ENCODE data around the gene P4HB. TPM values are rescaled to one million over a fixed set of nuclear protein-coding genes. Genes with fewer than 3 reads are reported as not detected.

The P4HB gene
- total and polyA plus RNA-seq, 7 experiments from 2014 or later: 161 to 568 (median 285) TPM

DNA sequence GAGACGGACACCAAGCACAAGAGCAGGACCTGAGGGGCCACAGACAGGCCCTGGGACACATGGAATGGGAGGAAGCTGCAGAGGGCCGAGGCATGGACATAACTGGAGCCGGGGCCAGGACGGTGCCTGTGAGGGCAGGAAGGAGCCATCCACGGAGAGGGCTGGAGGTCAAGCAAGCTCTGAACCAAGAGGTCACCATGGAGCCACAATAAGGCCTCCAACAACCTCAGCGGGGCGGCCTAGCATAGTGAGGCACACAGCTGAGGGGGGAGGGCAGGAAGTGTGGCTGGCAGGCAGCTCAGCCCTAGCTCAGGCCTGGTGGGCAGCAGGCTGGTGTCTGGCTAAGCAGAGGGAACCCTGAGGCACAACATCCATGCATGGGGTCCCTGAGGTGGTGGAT, 31.7 kb downstream of the P4HB start:
- ATAC-seq: no peak
- no peak overlapping the region for H3K4me3 Mint-ChIP-seq
- POLR2A ChIA-PET: no interaction called here

DNA sequence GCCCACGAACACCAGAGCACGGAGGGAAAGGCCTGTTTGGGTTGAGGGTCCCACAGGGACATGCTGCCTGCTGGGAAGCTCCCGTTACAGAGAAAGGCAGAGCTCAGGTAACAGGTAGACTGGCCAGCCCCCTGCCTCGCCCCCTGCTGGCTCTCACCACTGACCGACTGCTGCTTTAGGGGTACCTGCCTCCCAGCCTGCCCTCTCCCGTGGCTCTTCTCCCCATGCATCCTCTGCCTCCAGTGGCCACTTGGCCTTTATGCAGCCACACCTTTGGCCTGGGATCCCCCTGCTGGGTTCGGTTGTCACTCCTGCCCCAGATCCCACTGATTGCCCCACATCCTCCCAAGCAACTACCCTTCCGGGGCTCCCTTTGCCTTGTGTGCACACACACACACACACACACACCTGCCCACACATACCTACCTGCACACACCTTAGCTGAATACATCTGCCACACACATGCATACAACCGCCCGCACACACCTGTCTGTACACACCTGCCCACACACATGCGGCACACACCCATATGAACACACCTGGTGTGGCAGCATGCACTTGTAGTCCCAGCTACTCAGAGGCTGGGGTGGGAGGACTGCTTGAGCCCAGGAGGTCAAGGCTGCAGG, 34.4 kb downstream of the P4HB start:
- Mint-ChIP-seq H3K9me3 (no peaks in the 10 kb centered on the region), H3K4me1 (peaks cover 5 to 18% (median 10%) of the 10 kb centered on the region in 7 donors), H3K4me3 (no peak overlapping the region), H3K27ac (peak overlapping the region in 2 of 9 donors; percentile 48 to 87), H3K36me3 (peaks cover 0 to 3% (median 0%) of the 10 kb centered on the region in 5 donors), H3K27me3 (no peaks in the 10 kb centered on the region)
- Histone ChIP-seq H3K27ac (ENCODE audit: low read depth, low read length) (no peak overlapping the region), H3K36me3 (ENCODE audit: control insufficient read depth in 2 of 3, insufficient read depth in 3 of 3, low read length in 3 of 3) (peaks cover 0 to 25% (median 0%) of the 10 kb centered on the region in 3 experiments), H3K4me1 (ENCODE audit: control insufficient read depth in 2 of 2, insufficient read depth in 2 of 2, low read length in 2 of 2) (no peaks in the 10 kb centered on the region), H3K4me3 (ENCODE audit: low read length) (no peak overlapping the region), H3K27me3 (ENCODE audit: control insufficient read depth in 2 of 2, insufficient read depth in 2 of 2, low read length in 2 of 2) (no peaks in the 10 kb centered on the region), H3K9me3 (ENCODE audit: control insufficient read depth in 2 of 3, low read length in 3 of 3) (no peaks in the 10 kb centered on the region)
- CTCF ChIA-PET: no interaction called here
- DNase-seq (no peak), ATAC-seq (no peak)
- intact Hi-C loops (cut with micrococcal nuclease): no loop called here
- POLR2A ChIA-PET: interaction anchor here (0.6 kb wide), 1 partner anchor 34 kb away, joined by 3 read pairs; the partner anchor contains the start of gene P4HB

More for the DNA sequence above, 31.7 kb downstream of the P4HB start:
- H3K36me3 Mint-ChIP-seq: peaks cover 0 to 3% (median 0%) of the 10 kb centered on the region in 5 donors
- H3K27me3 ChIP-seq (ENCODE audit: control insufficient read depth in 2 of 2, insufficient read depth in 2 of 2, low read length in 2 of 2): no peaks in the 10 kb centered on the region
- H3K4me1 ChIP-seq (ENCODE audit: control insufficient read depth in 2 of 2, insufficient read depth in 2 of 2, low read length in 2 of 2): peaks cover 11 to 12% of the 10 kb centered on the region in 2 donors
- no peak overlapping the region for H3K4me3 ChIP-seq (ENCODE audit: low read length)
- CTCF ChIA-PET: no interaction called here
- peaks cover 0 to 14% (median 0%) of the 10 kb centered on the region in 3 experiments for H3K36me3 ChIP-seq (ENCODE audit: control insufficient read depth in 2 of 3, insufficient read depth in 3 of 3, low read length in 3 of 3)
- no peak overlapping the region for H3K27ac Mint-ChIP-seq
- H3K27me3 Mint-ChIP-seq: no peaks in the 10 kb centered on the region
- intact Hi-C loops (cut with micrococcal nuclease): no loop called here
- H3K9me3 ChIP-seq (ENCODE audit: control insufficient read depth in 2 of 3, low read length in 3 of 3): no peaks in the 10 kb centered on the region
- DNase-seq: no peak
- H3K9me3 Mint-ChIP-seq: peaks cover 0 to 3% (median 0%) of the 10 kb centered on the region in 11 donors
- no peak overlapping the region for H3K27ac ChIP-seq (ENCODE audit: low read depth, low read length)
- peaks cover 16 to 32% (median 24%) of the 10 kb centered on the region in 7 donors for H3K4me1 Mint-ChIP-seq

DNA sequence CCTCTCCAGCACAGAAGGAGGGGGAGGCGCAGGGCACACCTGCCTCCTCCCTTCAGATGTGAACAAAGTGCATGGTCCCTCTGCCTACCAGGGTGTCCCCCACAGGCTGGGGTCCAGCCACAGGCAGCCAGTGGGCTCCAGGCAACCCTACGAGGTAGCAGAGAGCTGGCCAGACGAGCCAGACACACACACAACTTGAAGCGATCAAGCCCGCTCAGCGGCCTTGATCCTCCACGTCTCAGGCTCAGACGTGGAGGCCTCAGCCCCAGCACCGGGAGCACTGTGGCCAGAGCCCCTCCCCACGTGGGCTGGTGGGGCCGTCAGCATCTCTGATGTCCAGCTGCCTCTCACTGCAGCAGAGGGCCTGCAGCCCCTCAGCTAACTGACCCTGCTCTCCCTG, 35.7 kb downstream of the P4HB start:
- peaks cover 5 to 13% (median 9%) of the 10 kb centered on the region in 7 donors for H3K4me1 Mint-ChIP-seq
- H3K9me3 Mint-ChIP-seq: no peaks in the 10 kb centered on the region

DNA sequence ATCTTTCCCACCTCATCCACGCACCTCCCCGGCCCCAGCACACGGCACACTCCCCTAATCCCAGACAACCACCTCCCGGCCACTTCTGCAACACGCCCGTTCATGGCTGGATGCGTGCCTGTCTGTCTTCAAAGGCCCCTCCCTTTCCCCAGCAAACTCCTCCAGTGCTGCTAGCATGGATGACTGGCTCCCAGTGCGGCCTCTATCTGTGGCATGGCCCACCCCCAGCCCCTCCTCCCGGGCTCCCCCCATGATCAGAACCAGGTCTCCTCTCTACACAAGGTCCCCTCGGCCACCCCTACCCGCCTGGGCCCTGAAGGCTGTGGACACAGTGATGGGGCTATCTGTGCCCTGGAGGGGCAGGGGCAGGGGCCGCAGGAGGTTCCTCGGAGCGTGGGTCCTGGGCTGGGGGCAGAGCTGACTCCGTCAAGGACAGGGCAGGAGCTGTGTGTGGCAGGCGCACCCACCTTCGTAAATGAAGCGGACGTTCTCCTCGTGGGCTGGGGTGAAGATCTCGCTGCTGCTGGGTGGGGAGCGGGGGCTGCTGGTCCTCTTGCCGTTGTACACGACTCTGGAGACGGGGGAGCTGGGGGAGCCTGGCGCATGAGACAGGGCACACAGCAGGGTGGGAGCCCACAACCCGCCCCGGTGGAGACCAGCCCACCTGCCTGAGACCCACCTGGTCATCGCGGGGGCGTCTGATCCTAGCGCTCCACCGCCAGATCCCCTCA, 36.4 kb downstream of the P4HB start:
- no peaks in the 10 kb centered on the region for H3K27me3 Mint-ChIP-seq
- ChIA-PET POLR2A (no interaction called here), CTCF (no interaction called here)
- no peaks in the 10 kb centered on the region for H3K9me3 Mint-ChIP-seq
- H3K36me3 ChIP-seq (ENCODE audit: control insufficient read depth in 2 of 3, insufficient read depth in 3 of 3, low read length in 3 of 3): peaks cover 0 to 25% (median 0%) of the 10 kb centered on the region in 3 experiments
- no peak for DNase-seq
- no peak overlapping the region for H3K4me3 Mint-ChIP-seq
- no peak for ATAC-seq
- no peaks in the 10 kb centered on the region for H3K4me1 ChIP-seq (ENCODE audit: control insufficient read depth in 2 of 2, insufficient read depth in 2 of 2, low read length in 2 of 2)
- H3K27ac Mint-ChIP-seq: no peak overlapping the region
- H3K9me3 ChIP-seq (ENCODE audit: control insufficient read depth in 2 of 3, low read length in 3 of 3): no peaks in the 10 kb centered on the region
- H3K36me3 Mint-ChIP-seq: peaks cover 0 to 3% (median 0%) of the 10 kb centered on the region in 5 donors
- no peaks in the 10 kb centered on the region for H3K27me3 ChIP-seq (ENCODE audit: control insufficient read depth in 2 of 2, insufficient read depth in 2 of 2, low read length in 2 of 2)
- intact Hi-C loops (cut with micrococcal nuclease): no loop called here
- H3K4me1 Mint-ChIP-seq: peaks cover 5 to 11% (median 9%) of the 10 kb centered on the region in 7 donors
- H3K4me3 ChIP-seq (ENCODE audit: low read length): no peak overlapping the region
- H3K27ac ChIP-seq (ENCODE audit: low read depth, low read length): no peak overlapping the region

More for the DNA sequence above, 35.7 kb downstream of the P4HB start:
- Mint-ChIP-seq H3K27me3 (no peaks in the 10 kb centered on the region), H3K36me3 (peaks cover 0 to 3% (median 0%) of the 10 kb centered on the region in 5 donors), H3K4me3 (no peak overlapping the region), H3K27ac (no peak overlapping the region)
- H3K36me3 ChIP-seq (ENCODE audit: control insufficient read depth in 2 of 3, insufficient read depth in 3 of 3, low read length in 3 of 3): peaks cover 0 to 25% (median 0%) of the 10 kb centered on the region in 3 experiments
- ATAC-seq (no peak), DNase-seq (no peak)
- H3K9me3 ChIP-seq (ENCODE audit: control insufficient read depth in 2 of 3, low read length in 3 of 3): no peaks in the 10 kb centered on the region
- H3K4me1 ChIP-seq (ENCODE audit: control insufficient read depth in 2 of 2, insufficient read depth in 2 of 2, low read length in 2 of 2): no peaks in the 10 kb centered on the region
- ChIA-PET POLR2A (no interaction called here), CTCF (no interaction called here)
- no peaks in the 10 kb centered on the region for H3K27me3 ChIP-seq (ENCODE audit: control insufficient read depth in 2 of 2, insufficient read depth in 2 of 2, low read length in 2 of 2)
- H3K4me3 ChIP-seq (ENCODE audit: low read length): no peak overlapping the region
- intact Hi-C loops (cut with micrococcal nuclease): no loop called here
- H3K27ac ChIP-seq (ENCODE audit: low read depth, low read length): no peak overlapping the region

DNA sequence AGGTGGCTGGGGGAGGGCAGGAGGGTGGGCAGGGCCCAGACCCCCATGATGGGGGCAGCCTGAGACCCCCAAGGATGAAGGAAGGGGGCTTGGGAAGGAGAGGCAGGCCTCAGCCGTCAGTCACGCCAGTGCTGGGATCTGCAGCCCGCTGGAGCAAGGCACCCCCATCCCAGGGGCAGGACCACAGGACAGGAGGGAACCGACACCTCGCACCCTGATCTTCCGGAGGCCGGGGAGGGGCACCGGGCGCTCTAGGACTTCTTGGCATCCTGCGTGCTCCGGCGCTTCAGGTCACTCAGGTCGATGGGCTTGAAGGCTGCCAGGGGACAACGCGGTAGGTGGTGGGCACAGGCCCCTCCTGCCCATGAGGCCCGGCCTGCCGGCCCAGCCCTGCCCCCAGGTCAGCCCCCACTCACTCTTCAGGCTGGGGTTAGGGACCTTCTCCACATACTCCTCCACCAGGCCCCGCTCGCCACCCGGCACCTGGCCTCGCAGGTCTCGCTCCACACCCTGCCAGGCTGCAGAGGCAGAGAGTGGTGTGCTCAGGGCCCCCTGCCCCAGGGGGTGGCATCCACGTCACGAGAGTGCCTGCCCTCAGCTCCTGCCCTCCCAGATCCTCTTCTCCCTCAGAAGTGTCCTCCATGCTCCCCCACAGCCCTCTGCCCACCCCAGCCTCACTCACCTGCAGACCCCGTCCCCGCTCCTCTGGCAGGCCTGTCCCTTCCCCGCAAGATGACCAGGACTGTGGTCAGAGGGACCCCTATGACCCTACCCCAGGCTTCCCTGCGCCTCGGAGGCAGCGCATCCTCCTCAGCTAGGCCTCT, 37.1 kb downstream of the P4HB start:
- intact Hi-C loops (cut with micrococcal nuclease): no loop called here
- no peaks in the 10 kb centered on the region for H3K9me3 ChIP-seq (ENCODE audit: control insufficient read depth in 2 of 3, low read length in 3 of 3)
- no peak overlapping the region for H3K27ac ChIP-seq (ENCODE audit: low read depth, low read length)
- peaks cover 0 to 3% (median 0%) of the 10 kb centered on the region in 5 donors for H3K36me3 Mint-ChIP-seq
- H3K4me3 ChIP-seq (ENCODE audit: low read length): no peak overlapping the region
- no peaks in the 10 kb centered on the region for H3K27me3 Mint-ChIP-seq
- CTCF ChIA-PET: no interaction called here
- no peak overlapping the region for H3K27ac Mint-ChIP-seq
- no peaks in the 10 kb centered on the region for H3K9me3 Mint-ChIP-seq
- H3K4me1 Mint-ChIP-seq: peaks cover under 1 to 6% (median 5%) of the 10 kb centered on the region in 7 donors
- H3K36me3 ChIP-seq (ENCODE audit: control insufficient read depth in 2 of 3, insufficient read depth in 3 of 3, low read length in 3 of 3): peaks cover 0 to 25% (median 0%) of the 10 kb centered on the region in 3 experiments
- ATAC-seq (no peak), DNase-seq (no peak)
- POLR2A ChIA-PET: no interaction called here
- H3K27me3 ChIP-seq (ENCODE audit: control insufficient read depth in 2 of 2, insufficient read depth in 2 of 2, low read length in 2 of 2): no peaks in the 10 kb centered on the region
- no peaks in the 10 kb centered on the region for H3K4me1 ChIP-seq (ENCODE audit: control insufficient read depth in 2 of 2, insufficient read depth in 2 of 2, low read length in 2 of 2)
- no peak overlapping the region for H3K4me3 Mint-ChIP-seq

DNA sequence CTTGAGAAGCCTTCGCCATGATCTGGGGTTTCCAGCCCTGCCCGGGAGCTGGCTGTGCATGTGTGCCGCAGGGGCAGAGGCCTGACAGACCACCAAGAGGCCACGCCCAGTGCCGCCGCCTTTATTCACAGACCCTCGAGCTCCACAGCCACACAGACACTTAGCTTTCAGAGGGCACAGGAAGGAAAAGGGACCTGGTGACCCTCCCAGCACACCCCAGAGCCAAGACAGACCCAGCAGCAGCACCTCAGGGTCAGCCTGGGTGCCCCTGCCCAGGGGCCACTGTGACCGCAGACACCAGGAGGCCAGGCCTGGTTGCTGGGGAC, 38.1 kb downstream of the P4HB start:
- Mint-ChIP-seq H3K36me3 (peaks cover 0 to 3% (median 0%) of the 10 kb centered on the region in 5 donors), H3K27me3 (peaks cover 0 to 5% (median 5%) of the 10 kb centered on the region in 5 donors), H3K4me3 (no peak overlapping the region), H3K4me1 (peaks cover 0 to 6% (median 5%) of the 10 kb centered on the region in 7 donors), H3K9me3 (no peaks in the 10 kb centered on the region), H3K27ac (no peak overlapping the region)
- Histone ChIP-seq H3K27ac (ENCODE audit: low read depth, low read length) (no peak overlapping the region), H3K36me3 (ENCODE audit: control insufficient read depth in 2 of 3, insufficient read depth in 3 of 3, low read length in 3 of 3) (peaks cover 0 to 25% (median 0%) of the 10 kb centered on the region in 3 experiments), H3K4me3 (ENCODE audit: low read length) (no peak overlapping the region), H3K4me1 (ENCODE audit: control insufficient read depth in 2 of 2, insufficient read depth in 2 of 2, low read length in 2 of 2) (no peaks in the 10 kb centered on the region), H3K27me3 (ENCODE audit: control insufficient read depth in 2 of 2, insufficient read depth in 2 of 2, low read length in 2 of 2) (no peaks in the 10 kb centered on the region), H3K9me3 (ENCODE audit: control insufficient read depth in 2 of 3, low read length in 3 of 3) (no peaks in the 10 kb centered on the region)
- ChIA-PET POLR2A (no interaction called here), CTCF (no interaction called here)
- ATAC-seq (no peak), DNase-seq (no peak)
- intact Hi-C loops (cut with micrococcal nuclease): no loop called here

Data from naive thymus-derived CD4-positive, alpha-beta T cell (primary cell).